OCI-LY3 (cell line): Measurements from ENCODE around the gene KDELR3.

ENCODE experiments used
- H2AFZ ChIP-seq: fragments of 200-600, 300-600 bp; shearing (Covaris generic); 2 replicates; pipeline ENCODE4 v1.6.0; 2014; ENCODE audit warnings: antibody characterized with exemption, low read depth, low read length
- H3K27ac ChIP-seq: fragments of 200-600, 300-600 bp; sonication (generic); 2 replicates; pipeline ENCODE4 v1.5.1; 2014; ENCODE audit warnings: mild to moderate bottlenecking, low read length, moderate library complexity, mixed read lengths
- H3K27me3 ChIP-seq: fragments of 200-600, 300-600 bp; sonication (generic); 2 replicates; pipeline ENCODE4 v1.6.1; 2014; ENCODE audit warnings: low read depth, low read length, mixed read lengths
- H3K36me3 ChIP-seq: fragments of 200-600, 300-600 bp; sonication (generic); replicated peaks from 2 replicates; pipeline ENCODE3; 2014; ENCODE audit warnings: low read depth, low read length, mixed read lengths
- H3K4me1 ChIP-seq: fragments of 300-600, 200-600 bp; sonication (generic); 2 replicates; pipeline ENCODE4 v1.6.1; 2014; ENCODE audit warnings: low read length, mixed read lengths
- H3K4me2 ChIP-seq: fragments of 200-600, 300-600 bp; sonication (generic); 2 replicates; pipeline ENCODE4 v1.6.1; 2014; ENCODE audit warnings: low read length, mixed read lengths
- H3K4me3 ChIP-seq: fragments of 300-600, 200-600 bp; sonication (generic); 2 replicates; pipeline ENCODE4 v1.5.1; 2014; ENCODE audit warnings: antibody characterized with exemption, mild to moderate bottlenecking, low read length, moderate library complexity
- H3K79me2 ChIP-seq: fragments of 300-600, 200-600 bp; shearing (Covaris generic); 2 replicates; pipeline ENCODE4 v1.6.1; 2014; ENCODE audit warnings: mild to moderate bottlenecking, low read length, mixed read lengths
- H3K9ac ChIP-seq: fragments of 300-600, 200-600 bp; shearing (Covaris generic); 2 replicates; pipeline ENCODE4 v1.6.0; 2014; ENCODE audit warnings: mild to moderate bottlenecking, low read length, moderate library complexity
- H3K9me3 ChIP-seq: fragments of 200-600, 300-600 bp; shearing (Covaris generic); 2 replicates; pipeline ENCODE4 v1.6.1; 2014; ENCODE audit warnings: low read length, mixed read lengths; ENCODE audit not compliant: insufficient read depth
- H4K20me1 ChIP-seq: fragments of 200-600, 300-600 bp; sonication (generic); 2 replicates; pipeline ENCODE4 v1.6.1; 2016; ENCODE audit warnings: low read length, mixed read lengths; ENCODE audit not compliant: insufficient read depth
- EZH2phosphoT487 ChIP-seq: fragments of 200-600 bp; shearing (Covaris generic); IDR thresholded peaks from 2 replicates; pipeline ENCODE4 v1.6.1; 2018; ENCODE audit warnings: antibody characterized with exemption, mixed run types, low read depth
- TF ChIP-seq, protein P1 (sequence below): fragments of 200-600, 300-600 bp; sonication (generic); IDR thresholded peaks from 2 replicates; pipeline ENCODE4 v1.5.1; 2014; ENCODE audit warnings: antibody characterized with exemption, low read length, low read depth

Gene KDELR3

GRCh38 chr22:38420734-38421133 is 47.2 kb upstream of the KDELR3 start:
- Histone ChIP-seq H3K27ac (no peak overlapping the region), H3K9me3 (no peaks in the 10 kb centered on the region), H3K4me3 (no peak overlapping the region), H3K4me1 (no peaks in the 10 kb centered on the region), H3K36me3 (no peaks in the 10 kb centered on the region), H3K27me3 (no peaks in the 10 kb centered on the region), H3K4me2 (no peak overlapping the region), H3K9ac (no peak overlapping the region), H2AFZ (no peak overlapping the region), H3K79me2 (no peaks in the 10 kb centered on the region), H4K20me1 (no peaks in the 10 kb centered on the region)
- no peak for TF ChIP-seq EZH2phosphoT487
- TF ChIP-seq, protein P1, sequence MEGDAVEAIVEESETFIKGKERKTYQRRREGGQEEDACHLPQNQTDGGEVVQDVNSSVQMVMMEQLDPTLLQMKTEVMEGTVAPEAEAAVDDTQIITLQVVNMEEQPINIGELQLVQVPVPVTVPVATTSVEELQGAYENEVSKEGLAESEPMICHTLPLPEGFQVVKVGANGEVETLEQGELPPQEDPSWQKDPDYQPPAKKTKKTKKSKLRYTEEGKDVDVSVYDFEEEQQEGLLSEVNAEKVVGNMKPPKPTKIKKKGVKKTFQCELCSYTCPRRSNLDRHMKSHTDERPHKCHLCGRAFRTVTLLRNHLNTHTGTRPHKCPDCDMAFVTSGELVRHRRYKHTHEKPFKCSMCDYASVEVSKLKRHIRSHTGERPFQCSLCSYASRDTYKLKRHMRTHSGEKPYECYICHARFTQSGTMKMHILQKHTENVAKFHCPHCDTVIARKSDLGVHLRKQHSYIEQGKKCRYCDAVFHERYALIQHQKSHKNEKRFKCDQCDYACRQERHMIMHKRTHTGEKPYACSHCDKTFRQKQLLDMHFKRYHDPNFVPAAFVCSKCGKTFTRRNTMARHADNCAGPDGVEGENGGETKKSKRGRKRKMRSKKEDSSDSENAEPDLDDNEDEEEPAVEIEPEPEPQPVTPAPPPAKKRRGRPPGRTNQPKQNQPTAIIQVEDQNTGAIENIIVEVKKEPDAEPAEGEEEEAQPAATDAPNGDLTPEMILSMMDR: no peak

DNA sequence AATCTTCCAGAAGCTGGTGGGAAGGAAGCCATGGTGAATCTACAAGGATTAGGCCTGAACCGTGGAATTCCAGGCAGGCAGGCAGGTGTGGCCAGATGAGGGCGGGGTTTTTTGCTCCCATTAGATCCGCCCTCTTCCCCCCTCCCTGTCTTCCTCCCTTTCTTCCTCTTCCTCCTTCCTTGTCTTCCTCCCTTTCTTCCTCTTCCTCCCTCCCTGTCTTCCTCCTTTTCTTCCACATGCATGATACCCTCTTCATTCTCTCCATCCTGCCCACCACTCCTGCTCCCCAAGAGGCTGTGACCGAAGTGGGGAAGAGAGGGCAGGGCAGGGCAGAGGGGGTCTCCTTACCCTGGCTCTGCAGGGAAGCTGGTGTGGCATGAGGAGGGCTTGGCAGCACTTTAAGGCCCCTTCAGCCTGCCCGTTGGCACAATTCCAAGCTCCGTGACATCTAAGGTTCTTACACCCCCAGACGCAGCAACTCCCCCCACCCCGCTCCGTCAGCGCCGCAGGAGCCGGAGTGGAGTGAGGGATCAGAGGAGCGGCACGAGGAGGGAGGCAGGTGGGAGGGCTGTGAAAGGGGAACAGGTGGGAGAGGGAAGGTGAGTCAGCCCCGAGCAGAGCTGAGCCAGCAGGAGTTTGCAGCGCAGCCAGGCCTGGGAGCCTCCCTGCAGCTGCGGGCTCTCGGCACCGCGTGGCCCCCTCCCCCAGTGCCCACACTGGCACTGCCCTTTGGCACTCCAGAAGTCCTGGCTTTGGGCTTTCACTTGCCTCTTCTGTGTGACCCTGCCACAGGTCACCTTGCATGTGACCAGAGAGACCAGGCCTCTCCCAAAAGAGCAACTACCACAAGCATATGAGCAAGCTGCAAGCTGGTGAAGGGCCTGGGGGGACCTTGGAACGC is 45.0 kb upstream of the KDELR3 start:
- TF ChIP-seq, protein P1: no peak
- no peak for TF ChIP-seq EZH2phosphoT487
- H3K27me3 ChIP-seq: no peaks in the 10 kb centered on the region
- no peaks in the 10 kb centered on the region for H3K4me1 ChIP-seq
- no peaks in the 10 kb centered on the region for H3K9me3 ChIP-seq
- no peak overlapping the region for H3K4me2 ChIP-seq
- H3K9ac ChIP-seq: no peak overlapping the region
- H3K4me3 ChIP-seq: no peak overlapping the region
- no peaks in the 10 kb centered on the region for H4K20me1 ChIP-seq
- no peak overlapping the region for H2AFZ ChIP-seq
- no peaks in the 10 kb centered on the region for H3K79me2 ChIP-seq
- no peak overlapping the region for H3K27ac ChIP-seq
- H3K36me3 ChIP-seq: no peaks in the 10 kb centered on the region

DNA sequence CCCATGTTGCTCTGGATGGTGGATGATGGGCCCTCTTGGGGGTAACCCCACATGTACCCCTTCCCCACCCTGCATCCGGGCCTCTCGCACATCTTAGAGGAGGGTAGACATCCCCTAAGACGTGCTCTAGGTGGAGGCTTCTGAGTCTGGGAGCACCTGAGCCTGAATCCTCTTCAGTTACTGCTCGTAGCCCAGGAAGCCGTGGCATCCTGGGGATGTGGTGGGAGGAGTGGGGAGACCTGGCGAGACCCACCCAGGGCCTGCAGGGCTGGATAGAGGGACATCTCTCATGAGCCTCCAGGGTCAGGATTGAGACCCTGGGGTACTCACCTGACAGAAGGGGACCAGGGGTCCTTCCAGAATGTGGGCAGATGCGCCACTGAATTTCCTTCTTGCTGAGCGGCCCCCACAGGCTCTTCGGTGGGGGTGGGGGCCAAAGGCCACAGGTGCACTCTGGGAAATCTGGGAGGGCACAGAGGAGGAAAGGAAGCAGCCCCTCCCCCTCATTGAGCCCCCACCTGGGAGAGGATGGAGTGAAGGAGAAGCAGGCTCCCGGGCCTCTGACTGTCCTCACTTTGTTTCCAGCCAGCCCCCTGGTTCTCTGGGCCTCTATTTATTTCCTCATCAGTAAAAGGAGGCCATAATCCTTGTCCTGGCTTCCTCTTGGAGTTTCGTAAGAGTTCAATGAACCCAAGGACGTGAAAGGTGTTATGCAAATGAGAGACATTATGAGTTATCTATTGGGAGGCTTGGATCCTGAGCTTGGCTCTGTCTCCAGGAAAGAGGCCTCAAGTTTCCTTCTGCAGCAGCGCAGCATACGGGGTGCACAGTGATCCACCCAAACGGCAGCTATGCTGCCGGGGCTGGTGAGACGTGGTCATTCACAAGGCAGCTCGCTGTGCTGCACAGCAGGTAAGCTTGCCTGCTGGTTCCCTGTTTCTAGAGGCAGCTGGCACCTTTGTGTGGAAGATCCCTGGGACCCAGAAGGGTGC is 44.1 kb upstream of the KDELR3 start:
- Histone ChIP-seq H3K27ac (no peak overlapping the region), H4K20me1 (no peaks in the 10 kb centered on the region), H3K4me2 (no peak overlapping the region), H3K79me2 (no peaks in the 10 kb centered on the region), H2AFZ (no peak overlapping the region), H3K9ac (no peak overlapping the region), H3K36me3 (no peaks in the 10 kb centered on the region), H3K27me3 (no peaks in the 10 kb centered on the region), H3K4me3 (no peak overlapping the region), H3K4me1 (no peaks in the 10 kb centered on the region), H3K9me3 (no peaks in the 10 kb centered on the region)
- TF ChIP-seq EZH2phosphoT487: no peak
- TF ChIP-seq, protein P1: no peak
